ENCODE results near the gene NPC1L1. TPM values are rescaled to one million over a fixed set of nuclear protein-coding genes. Genes with fewer than 3 reads are reported as not detected.
A peak's percentile ranks its signal among the peaks of the same experiment; 100 is the strongest.

The NPC1L1 gene
- total RNA-seq, 1 experiment from 2014 or later: 0.15 TPM

- peak; percentile 39 for TF ChIP-seq POLR2A (IDR thresholded peaks at IDR 0.05; ENCODE audit: borderline replicate concordance, extremely low read depth, insufficient read depth, insufficient read length)
- peak; percentile 40 for TF ChIP-seq CBX3 (IDR thresholded peaks at IDR 0.05; ENCODE audit: low read depth)
- TF ChIP-seq SIN3A (IDR thresholded peaks at IDR 0.05; ENCODE audit: low read depth): peak; percentile 82
- no peak for TF ChIP-seq ATF3 (IDR thresholded peaks at IDR 0.05)
- TF ChIP-seq EZH2 (IDR thresholded peaks at IDR 0.05): no peak
- no peak for TF ChIP-seq ZNF274 (IDR thresholded peaks at IDR 0.05; ENCODE audit: low read depth, low read length)
Measured at GRCh38 chr7:44490351-44491200, 50.6 kb downstream of the NPC1L1 start, which contains the start of gene NUDCD3 (continued).

GRCh38 chr7:44489955-44490350, 51.2 kb downstream of the NPC1L1 start:
- intact Hi-C loops (cut with micrococcal nuclease): no loop called here
- ATAC-seq (peak; percentile 37), DNase-seq (ENCODE audit: low read depth, low spot score) (no peak)
- no peaks in the 10 kb centered on the region for H3K27me3 ChIP-seq (ENCODE audit: insufficient read depth, low read length)
- ChIA-PET CTCF (no interaction called here), POLR2A (no interaction called here), RAD21 (ENCODE audit: low non-redundant PET in 1 of 2, low total read pairs in 2 of 2, uncharacterized antibody in 2 of 2, unreplicated experiment in 2 of 2) (interaction anchor here in 1 of 2 experiments (0.6 kb wide), 1 partner anchor 249 kb away, joined by 3 read pairs; no protein-coding TSS in a partner anchor)
- peak overlapping the region; percentile 79 to 95 for H3K4me3 ChIP-seq (replicated peaks in 1 of 2; ENCODE audit: low read depth in 1 of 2, low read length in 2 of 2)
- no peaks in the 10 kb centered on the region for H4K20me1 ChIP-seq (ENCODE audit: insufficient read depth)
- H3K4me1 ChIP-seq (ENCODE audit: control insufficient read depth in 1 of 2, insufficient read depth in 2 of 2, low read length in 2 of 2): peaks cover 5 to 16% of the 10 kb centered on the region in 2 experiments
- no peaks in the 10 kb centered on the region for H3K9me3 ChIP-seq (ENCODE audit: control insufficient read depth in 1 of 2, insufficient read depth in 1 of 2, low read depth in 1 of 2, low read length in 2 of 2)
- H3K9me2 ChIP-seq (ENCODE audit: insufficient read depth): no peaks in the 10 kb centered on the region
- peaks cover 54% of the 10 kb centered on the region for H3K79me2 ChIP-seq (ENCODE audit: insufficient read depth, low read length)
- H3K9ac ChIP-seq (ENCODE audit: low read length): peak overlapping the region; percentile 91
- TF ChIP-seq SIN3A (IDR thresholded peaks at IDR 0.05; ENCODE audit: low read depth) (no peak), CBX3 (IDR thresholded peaks at IDR 0.05; ENCODE audit: low read depth) (no peak), ZNF274 (IDR thresholded peaks at IDR 0.05; ENCODE audit: low read depth, low read length) (no peak)
- peaks cover 0 to 9% of the 10 kb centered on the region in 2 experiments; a peak in 2 of 4 replicates for H3K36me3 ChIP-seq (ENCODE audit: control insufficient read depth in 1 of 2, insufficient read depth in 2 of 2, low read length in 2 of 2)
- no TSS peak for BruUV-seq (replicated peaks)
- H3K27ac ChIP-seq (ENCODE audit: low read depth, low read length): peak overlapping the region; percentile 87
- peak overlapping the region; percentile 83 for H3K4me2 ChIP-seq (ENCODE audit: low read length)
- H2AFZ ChIP-seq (ENCODE audit: low read depth, low read length, poor library complexity, severe bottlenecking): no peak overlapping the region

Data from HCT116 (cell line).